GM23338 (cell line): ENCODE measurements around the gene NTM. TPM values are rescaled to one million over a fixed set of nuclear protein-coding genes. Genes with fewer than 3 reads are reported as not detected.

Source experiments
- CTCF ChIP-seq, 2 experiments: fragments of 200-600 bp in 1 of 2; sonication (generic) in 1 of 2; conservative IDR thresholded peaks; 2 replicates each; pipeline versions ENCODE4 v1.5.1 to v1.6.1; 2016 to 2017; ENCODE audit warnings: antibody characterized with exemption in 2 of 2, low read depth in 2 of 2, mild to moderate bottlenecking in 2 of 2, moderate library complexity in 1 of 2
- ETS1 ChIP-seq: IDR thresholded peaks from 2 replicates; pipeline ENCODE4 v1.6.1; 2016; ENCODE audit warnings: antibody characterized with exemption
- NANOG ChIP-seq: IDR thresholded peaks from 2 replicates; pipeline ENCODE4 v1.6.1; 2016; ENCODE audit warnings: antibody characterized with exemption, borderline replicate concordance
- REST ChIP-seq: IDR thresholded peaks from one replicate; pipeline ENCODE4 v1.6.1; 2018; ENCODE audit warnings: antibody characterized with exemption; ENCODE audit not compliant: unreplicated experiment
- STAT1 ChIP-seq: IDR thresholded peaks from one replicate; pipeline ENCODE4 v1.6.1; 2016; ENCODE audit warnings: antibody characterized with exemption; ENCODE audit not compliant: unreplicated experiment
- ZNF331 ChIP-seq: fragments of 250-450 bp; sonication (Bioruptor Pico); IDR thresholded peaks from 2 replicates; pipeline ENCODE4 v1.5.0; 2020; ENCODE audit warnings: low read depth, mild to moderate bottlenecking, moderate library complexity
- ZNF462 ChIP-seq: fragments of 250-450 bp; sonication (Bioruptor Pico); IDR thresholded peaks from 2 replicates; pipeline ENCODE4 v1.5.0; 2020; ENCODE audit warnings: mild to moderate bottlenecking, moderate library complexity
- polyA plus RNA-seq: library from polyadenylated mRNA; unstranded; fragments of >200 nt; fragmentation: Nextera tagmentation; extraction: Ambion mirVana; gene quantifications from 2 replicates; pipeline ENCODE4 v1.2.1, GENCODE V29; 2016
- total RNA-seq: library from RNA; depleted of rRNA; stranded (reverse); fragments of >200 nt; shearing (Covaris generic); gene quantifications from 2 replicates; pipeline ENCODE4 v1.2.3, GENCODE V29; 2014

NTM gene
- total and polyA plus RNA-seq, 2 experiments from 2014 or later = 10.6 to 14.6 TPM

- TF ChIP-seq ZNF462 (CRISPR knock-in tag) = no peak
- no peak for TF ChIP-seq ETS1
- TF ChIP-seq CTCF (conservative IDR thresholded peaks at IDR 0.05; ENCODE audit: low read depth in 2 of 2) = no peak
- no peak for TF ChIP-seq STAT1
- no peak for TF ChIP-seq NANOG
- TF ChIP-seq REST = no peak
- no peak for TF ChIP-seq ZNF331
These were observed 445.2 kb downstream of the NTM start (continued) for GRCh38 chr11:131815590-131815989.
